ENCODE measurements around the gene ATR.

- TF ChIP-seq CTCF (IDR thresholded peaks at IDR 0.05), result no peak
- TF ChIP-seq POLR2AphosphoS5 (IDR thresholded peaks at IDR 0.05), result no peak
- TF ChIP-seq POLR2A (IDR thresholded peaks at IDR 0.05; ENCODE audit: low read depth), result no peak
Measured at GRCh38 chr3:142618917-142619461, 40.5 kb upstream of the ATR start.

Measured in esophagus muscularis mucosa (tissue), 3 donors.